ENCODE measurements around the gene CALML5.

The CALML5 gene

GRCh38 chr10:5460468-5461202 is 38.7 kb downstream of the CALML5 start:
- no peak for DNase-seq

GRCh38 chr10:5458949-5459747 is 40.2 kb downstream of the CALML5 start:
- no peak for DNase-seq

- DNase-seq: no peak
Measured at GRCh38 chr10:5458425-5458824, 40.9 kb downstream of the CALML5 start.

GRCh38 chr10:5457741-5458140 is 41.6 kb downstream of the CALML5 start:
- no peak for DNase-seq

GRCh38 chr10:5456563-5456962 is 42.8 kb downstream of the CALML5 start:
- no peak for DNase-seq

- DNase-seq: no peak
Measured at GRCh38 chr10:5453749-5454489, 45.5 kb downstream of the CALML5 start.

- DNase-seq: no peak
Measured at GRCh38 chr10:5450605-5451384, 48.6 kb downstream of the CALML5 start.

GRCh38 chr10:5449823-5450222 is 49.5 kb downstream of the CALML5 start:
- DNase-seq: no peak

- DNase-seq: no peak
Measured at GRCh38 chr10:5449227-5449626, 50.1 kb downstream of the CALML5 start.
